NCI-H510A treated with DMSO at 0.1 percent for 48 hours (cell line): ENCODE results near the gene METTL16.

Source experiments
- DNase-seq: peaks from one replicate; lab custom pipeline; 2025; lab: John Stamatoyannopoulos, UW

METTL16 gene

GRCh38 chr17:2396192-2396567 is 115.5 kb downstream of the METTL16 start:
- DNase-seq, result no peak

DNA sequence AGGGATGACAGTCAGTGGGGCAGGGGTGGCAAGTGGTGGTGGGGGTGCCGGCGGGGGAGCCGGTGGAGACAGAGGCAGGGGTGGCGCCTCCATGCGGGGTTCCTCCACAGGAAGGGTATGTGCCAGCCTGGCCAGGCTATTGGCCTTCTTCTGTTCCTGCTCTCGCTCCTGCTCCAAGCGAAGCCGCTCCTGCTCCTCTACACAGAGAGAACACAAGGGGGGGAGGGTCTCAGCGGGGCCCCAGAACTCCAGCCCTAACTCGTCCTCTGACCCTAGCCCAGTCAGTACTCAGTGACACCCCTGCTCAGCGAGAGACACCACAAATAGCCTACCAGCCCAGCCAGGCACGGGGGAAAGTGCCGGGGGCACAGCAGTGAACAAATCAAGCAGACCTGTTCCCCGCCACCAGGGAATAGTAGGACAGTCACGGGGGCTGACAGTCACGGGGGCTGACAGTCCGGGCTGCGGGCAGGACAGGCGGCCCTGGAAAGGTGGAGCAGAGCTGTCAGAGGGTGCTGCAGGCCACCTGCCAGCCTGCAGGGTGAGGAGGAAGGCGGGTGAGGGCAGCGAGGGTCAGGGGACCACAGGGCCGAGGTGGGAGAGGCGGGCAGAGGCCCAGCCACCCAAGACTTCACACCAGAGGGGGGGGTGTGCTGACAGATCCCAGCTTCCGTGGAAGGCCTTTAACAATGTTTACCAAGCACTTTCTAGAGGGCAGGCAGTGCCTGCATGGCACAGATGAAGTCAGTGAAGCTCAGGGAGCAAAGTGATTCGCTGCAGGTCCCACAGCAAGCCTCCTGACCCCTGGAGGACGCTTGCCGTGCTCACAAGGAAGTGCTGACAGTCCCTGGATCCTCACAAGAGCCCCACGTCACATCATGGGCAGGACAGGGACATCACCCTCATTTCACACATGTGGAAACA is 116.2 kb downstream of the METTL16 start:
- DNase-seq, result no peak

DNA sequence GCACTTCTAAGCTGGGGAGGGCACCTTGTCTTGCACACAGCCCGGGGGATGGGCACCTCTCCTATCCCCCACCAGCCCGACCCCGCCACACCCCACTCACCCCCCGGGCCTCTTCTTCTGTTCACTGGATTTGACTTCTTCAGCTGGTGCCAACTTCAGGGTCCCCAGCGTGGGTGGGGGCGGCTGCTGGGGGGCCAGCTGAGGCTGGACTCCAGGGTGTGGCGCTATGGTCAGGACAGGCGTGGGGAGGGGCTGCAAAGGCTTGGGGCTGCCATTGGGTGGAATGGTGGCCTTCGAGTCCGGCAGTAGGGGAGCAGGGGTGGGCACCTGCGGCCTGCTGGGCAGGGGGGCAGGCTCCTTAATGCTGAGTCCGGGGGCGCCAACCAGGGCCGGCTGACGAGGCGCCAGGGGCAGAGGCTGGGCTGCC is 116.9 kb downstream of the METTL16 start:
- no peak for DNase-seq

- no peak for DNase-seq
Measured at GRCh38 chr17:2393954-2394749, 117.5 kb downstream of the METTL16 start.

DNA sequence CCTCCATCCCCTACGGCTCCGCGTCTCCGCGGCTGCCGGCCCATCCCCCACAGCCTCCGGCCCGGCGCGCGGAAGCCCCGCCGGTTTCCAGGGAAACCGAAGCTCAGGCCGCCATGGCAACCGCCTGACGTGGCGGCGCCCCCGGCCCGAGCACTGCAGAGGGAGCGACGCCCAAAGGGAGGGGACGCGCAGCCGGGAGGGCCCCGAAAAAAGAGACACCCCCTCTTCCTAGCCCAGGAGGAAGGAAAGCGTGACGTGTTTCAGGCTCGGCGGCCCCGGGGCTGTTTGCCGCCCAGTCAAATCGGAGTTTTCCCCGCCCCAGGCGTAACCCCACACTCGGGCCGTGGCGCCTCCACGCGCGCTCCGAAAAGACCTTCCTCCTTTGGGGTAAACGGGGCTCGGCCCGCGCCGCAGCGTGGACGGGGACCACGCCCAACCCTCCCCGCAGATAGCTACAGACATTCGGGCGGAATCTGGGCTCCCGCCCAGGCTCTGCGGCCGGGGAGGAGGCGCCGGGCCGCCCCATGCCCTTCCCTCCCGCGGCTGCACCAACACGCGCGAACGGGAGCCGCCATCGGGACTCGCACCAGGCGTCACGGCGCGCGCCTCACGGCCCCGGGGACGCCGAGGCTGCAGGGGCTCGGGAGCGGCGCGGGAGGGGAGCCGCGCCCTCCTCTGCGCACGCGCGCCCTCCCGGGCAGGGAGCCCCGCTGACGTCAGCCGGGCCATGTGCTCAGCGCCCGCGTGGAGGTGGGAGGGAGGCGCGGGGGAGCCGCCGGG is 118.3 kb downstream of the METTL16 start:
- DNase-seq, result peak; percentile 61

GRCh38 chr17:2392252-2393173 is 119.2 kb downstream of the METTL16 start:
- DNase-seq, result peak; percentile 83

DNA sequence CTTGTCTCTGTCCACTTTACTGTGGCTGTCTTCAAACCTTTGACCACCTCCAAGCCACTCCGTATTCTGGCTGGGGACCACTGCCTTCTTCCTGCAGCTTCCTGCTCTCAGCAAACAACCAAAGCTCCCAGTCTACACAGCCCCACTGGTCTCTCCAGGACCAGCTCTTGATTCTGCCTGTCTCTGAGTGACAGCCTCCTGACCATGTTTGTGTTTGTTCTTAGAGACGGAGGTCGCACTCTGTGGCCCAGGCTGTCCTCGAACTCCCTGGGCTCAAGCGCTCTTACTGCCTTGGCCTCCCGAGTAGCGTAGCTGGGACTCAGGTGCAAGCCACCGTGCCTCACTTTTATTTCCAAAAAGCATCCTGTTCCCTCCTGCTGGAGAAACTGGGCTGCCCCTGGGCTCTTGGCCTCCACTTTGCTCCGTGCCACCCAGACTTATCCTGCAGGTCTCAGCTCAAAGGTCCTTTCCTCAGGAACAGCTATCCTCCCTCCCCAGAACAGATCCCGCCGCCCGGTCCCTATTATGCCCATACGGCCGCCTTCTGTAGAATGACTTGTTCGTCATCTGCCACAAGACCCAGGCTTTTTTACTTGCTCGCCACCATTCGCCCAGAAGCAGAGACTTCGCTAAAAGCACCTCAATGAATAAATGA is 120.0 kb downstream of the METTL16 start:
- DNase-seq, result no peak

DNA sequence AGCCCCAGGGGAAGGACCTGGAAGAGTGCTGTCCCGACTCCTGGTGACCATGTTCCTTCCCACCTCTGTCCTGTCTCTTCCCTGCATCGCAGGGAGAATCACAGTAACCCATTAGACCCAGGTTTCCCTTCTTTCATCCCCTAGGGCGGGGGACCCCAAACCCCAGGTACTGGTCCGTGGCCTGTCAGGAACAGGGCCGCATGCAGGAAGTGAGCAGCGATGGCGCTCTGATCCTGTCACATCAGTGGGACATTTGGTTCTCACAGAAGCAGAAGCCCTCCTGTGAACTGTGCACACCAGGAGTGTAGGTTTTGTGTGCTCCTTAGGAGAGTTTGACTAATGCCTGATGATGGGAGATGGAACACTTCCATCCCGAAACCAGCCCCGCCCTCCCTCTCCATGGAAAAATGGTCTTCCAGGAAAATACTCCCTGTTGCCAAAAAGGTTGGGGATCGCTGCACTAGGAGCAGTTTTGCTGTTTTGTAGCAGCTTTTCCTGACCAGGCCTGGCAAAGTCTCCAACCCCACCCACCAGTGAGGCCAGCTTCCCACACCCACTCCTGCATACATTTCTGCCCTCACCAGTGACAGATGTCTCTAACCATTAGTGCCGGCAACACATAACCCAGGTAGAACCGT is 121.4 kb downstream of the METTL16 start:
- DNase-seq, result no peak

GRCh38 chr17:2388683-2389055 is 123.0 kb downstream of the METTL16 start:
- no peak for DNase-seq

DNA sequence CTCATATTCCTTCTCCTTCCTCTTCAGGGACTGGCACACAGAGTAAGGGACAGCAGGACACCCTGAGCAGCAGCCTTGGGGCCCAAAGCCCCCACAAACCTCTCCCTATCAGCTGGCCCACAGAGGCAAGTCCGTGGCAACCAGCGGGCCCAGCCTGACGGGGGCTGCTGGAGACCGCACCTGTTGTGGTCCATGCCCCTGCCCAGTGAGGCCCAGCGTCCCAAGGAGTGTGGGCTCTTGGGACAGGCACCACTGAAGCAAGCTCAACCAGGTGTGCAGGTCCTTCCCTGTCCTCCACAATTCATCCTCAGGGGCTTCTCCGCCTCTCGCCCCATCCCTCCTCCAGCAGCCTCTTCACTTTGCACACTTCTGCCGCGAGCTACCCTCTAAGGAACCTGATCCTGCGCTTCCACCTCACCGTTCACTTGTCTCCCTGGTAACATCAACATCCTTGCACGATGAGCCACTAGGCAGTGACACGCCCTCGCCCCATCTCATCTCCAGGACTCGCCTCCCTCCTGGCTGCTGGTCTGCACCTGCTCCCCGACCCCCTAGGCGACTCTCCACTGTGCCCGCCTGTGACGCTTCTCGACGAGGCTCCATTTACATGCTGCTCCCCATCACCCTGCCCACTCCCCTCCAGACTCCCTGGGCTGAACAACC is 123.5 kb downstream of the METTL16 start:
- peak; percentile 70 for DNase-seq

DNA sequence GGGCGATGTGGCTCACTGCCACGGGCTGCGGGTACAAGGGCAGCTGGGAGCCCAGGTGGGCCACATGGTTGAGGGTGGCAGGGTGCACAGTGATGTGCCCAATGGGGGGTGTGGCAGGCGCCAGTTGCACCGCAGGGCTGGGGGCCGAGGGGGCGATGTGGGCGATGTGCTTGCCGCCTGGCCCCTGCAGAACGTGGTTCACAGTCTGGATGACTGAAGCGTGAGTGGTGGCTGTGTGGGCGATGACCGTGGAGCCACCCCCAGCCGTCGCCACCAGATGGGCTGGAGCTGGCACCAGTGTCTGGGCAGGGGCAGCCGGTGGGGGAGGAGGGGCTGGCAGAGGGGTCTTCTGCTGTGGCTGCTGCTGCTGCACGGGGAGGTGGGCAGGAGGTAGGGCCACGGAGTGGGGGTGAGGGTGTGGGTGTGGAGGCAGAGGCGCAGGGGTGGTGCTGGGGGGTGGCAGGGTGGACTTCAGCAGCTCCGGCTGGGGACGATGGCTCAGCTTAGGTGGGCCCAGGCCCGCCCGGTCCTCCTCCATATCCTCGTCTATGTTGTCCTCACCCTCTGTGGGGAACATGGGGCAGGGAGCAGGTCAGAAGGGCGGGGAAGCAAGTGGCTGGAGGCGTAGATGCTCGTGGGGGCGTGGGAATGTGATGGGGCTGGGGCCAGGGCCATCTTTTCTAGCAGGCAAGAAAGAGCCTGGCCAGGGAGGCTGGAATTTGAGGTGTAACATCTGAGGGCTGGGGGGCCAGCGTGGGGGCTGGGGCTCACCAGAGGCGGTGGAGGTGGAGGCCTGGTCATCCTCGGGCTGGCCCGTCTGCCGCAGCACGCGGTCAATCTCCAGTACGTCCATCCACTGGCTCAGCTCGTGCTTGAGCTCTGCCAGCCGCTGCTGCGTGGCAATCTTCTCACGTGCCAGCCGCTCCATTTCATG is 124.3 kb downstream of the METTL16 start:
- no peak for DNase-seq

DNA sequence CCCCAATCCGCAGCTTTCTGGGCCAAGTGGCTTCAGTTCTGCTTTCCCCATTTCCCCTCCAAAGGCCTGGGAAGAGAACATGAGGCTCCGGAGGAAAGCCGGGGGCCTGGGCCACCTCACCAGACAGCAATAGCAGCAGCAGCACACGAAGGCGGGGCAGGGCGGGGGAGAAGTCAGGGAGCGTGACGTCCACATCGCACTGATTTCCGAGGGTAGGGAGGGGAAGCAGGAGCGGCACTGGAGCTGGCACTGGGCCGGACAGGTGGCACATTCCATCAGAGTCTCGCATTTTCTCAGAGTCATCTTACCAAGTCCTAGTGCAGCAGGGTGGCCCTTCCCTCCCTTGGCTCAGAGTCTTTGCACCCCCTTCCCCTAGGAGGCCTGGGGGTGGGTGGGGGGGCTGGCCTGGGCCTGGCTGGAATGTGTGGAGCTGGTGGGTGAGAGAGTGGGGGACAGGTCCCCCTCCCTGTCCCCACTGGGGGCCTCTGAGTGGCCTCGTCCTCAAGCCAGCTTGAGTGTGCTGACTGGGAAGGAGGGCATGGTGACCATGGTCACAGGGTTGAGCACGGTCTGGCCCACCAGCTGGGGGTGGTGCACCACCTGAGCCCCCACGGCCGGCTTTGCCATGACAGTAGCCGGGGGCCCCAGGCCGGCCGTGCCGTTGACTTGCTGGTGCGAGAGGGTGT is 125.1 kb downstream of the METTL16 start:
- no peak for DNase-seq

- DNase-seq, result no peak
Measured at GRCh38 chr17:2385240-2386210, 126.2 kb downstream of the METTL16 start.

- DNase-seq, result no peak
Measured at GRCh38 chr17:2384439-2385127, 127.1 kb downstream of the METTL16 start.

GRCh38 chr17:2383628-2384167 is 128.0 kb downstream of the METTL16 start:
- no peak for DNase-seq
